HG03196 (cell line): ENCODE results near the gene ZNRD2.

ENCODE experiments used
- ATAC-seq: cut with Tn5 transposase; IDR thresholded peaks from one replicate; pipeline ENCODE4 v1.9.1; 2021; ENCODE audit not compliant: unreplicated experiment

The ZNRD2 gene

GRCh38 chr11:65572356-65573051 is 2.2 kb downstream of the ZNRD2 start, which contains the start of gene FAM89B:
Gene FAM89B, plus strand, starts transcription at chr11:65572538. Its CDS starts 132 bp downstream, at chr11:65572670.
- no peak for ATAC-seq

- no peak for ATAC-seq
Observed at GRCh38 chr11:65573391-65574079, 3.3 kb downstream of the ZNRD2 start.

- ATAC-seq = peak; percentile 28
Observed at GRCh38 chr11:65574109-65574810, 4.0 kb downstream of the ZNRD2 start.

GRCh38 chr11:65574811-65575567 is 4.7 kb downstream of the ZNRD2 start:
- no peak for ATAC-seq

GRCh38 chr11:65575568-65576231 is 5.4 kb downstream of the ZNRD2 start, which contains the start of gene EHBP1L1:
Gene EHBP1L1, plus strand, starts transcription at chr11:65576053. Its CDS starts 250 bp downstream, at chr11:65576303.
- no peak for ATAC-seq

- ATAC-seq = no peak
Observed at GRCh38 chr11:65576232-65576866, 6.1 kb downstream of the ZNRD2 start.

GRCh38 chr11:65576867-65577755 is 6.8 kb downstream of the ZNRD2 start:
- ATAC-seq = no peak

GRCh38 chr11:65577756-65578109 is 7.5 kb downstream of the ZNRD2 start:
- no peak for ATAC-seq

GRCh38 chr11:65578134-65578533 is 7.9 kb downstream of the ZNRD2 start:
- no peak for ATAC-seq

GRCh38 chr11:65578667-65579066 is 8.4 kb downstream of the ZNRD2 start:
- ATAC-seq = no peak

GRCh38 chr11:65579291-65579690 is 9.0 kb downstream of the ZNRD2 start:
- no peak for ATAC-seq

- no peak for ATAC-seq
Observed at GRCh38 chr11:65580031-65580692, 9.9 kb downstream of the ZNRD2 start.

GRCh38 chr11:65580756-65581155 is 10.5 kb downstream of the ZNRD2 start:
- no peak for ATAC-seq

GRCh38 chr11:65581928-65582327 is 11.7 kb downstream of the ZNRD2 start:
- ATAC-seq = no peak

- no peak for ATAC-seq
Observed at GRCh38 chr11:65583589-65583988, 13.3 kb downstream of the ZNRD2 start.

GRCh38 chr11:65584106-65584505 is 13.8 kb downstream of the ZNRD2 start:
- ATAC-seq = no peak

GRCh38 chr11:65584723-65585171 is 14.5 kb downstream of the ZNRD2 start:
- ATAC-seq = no peak

GRCh38 chr11:65585396-65586246 is 15.3 kb downstream of the ZNRD2 start:
- ATAC-seq = no peak
